ENCODE results near the gene UGT2A3.

Gene UGT2A3

GRCh38 chr4:68909385-68909784 lies 42.2 kb downstream of the UGT2A3 start:
- no peak for DNase-seq

DNA sequence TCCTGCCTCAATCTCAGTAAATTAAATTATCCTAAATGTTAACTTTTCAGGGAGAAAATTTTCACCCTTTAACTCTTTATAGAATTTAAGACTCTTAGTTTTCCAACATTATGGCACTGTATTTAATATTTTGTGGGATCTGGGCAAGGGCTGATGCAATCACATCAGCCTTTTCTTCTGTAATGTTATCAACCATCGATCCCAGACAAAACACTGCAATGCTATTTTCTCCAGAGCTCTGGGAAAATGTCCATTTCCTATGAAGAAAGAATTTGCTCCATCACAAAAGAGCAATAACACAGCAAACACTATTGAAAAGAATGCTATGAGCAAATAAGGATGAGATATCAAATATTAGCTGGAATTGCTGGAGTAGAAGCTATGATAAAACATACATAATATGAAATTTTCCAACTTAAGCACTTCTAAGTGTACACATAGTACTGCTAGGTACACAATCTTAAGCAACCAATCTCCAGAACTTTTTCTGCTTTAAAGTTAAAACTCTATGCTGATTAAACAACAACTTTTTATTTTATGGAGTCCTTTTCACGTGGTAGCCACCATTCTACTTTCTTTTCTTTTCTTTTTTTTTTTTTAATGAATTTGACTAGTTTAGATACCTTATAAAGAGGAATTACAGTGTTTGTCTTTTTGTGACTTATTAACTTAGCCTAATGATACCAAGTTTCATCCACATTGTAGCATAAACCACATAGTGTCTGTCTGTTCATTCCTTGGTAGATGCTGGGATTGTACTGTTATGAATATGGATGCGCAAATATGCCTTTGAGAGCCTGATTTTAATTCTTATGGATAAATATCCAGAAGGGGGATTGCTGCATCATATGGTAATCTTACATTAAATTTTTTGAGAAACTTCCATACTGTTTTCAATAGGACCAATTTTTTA lies 43.6 kb downstream of the UGT2A3 start:
- DNase-seq: no peak

GRCh38 chr4:68907245-68907644 lies 44.4 kb downstream of the UGT2A3 start:
- no peak for DNase-seq

DNA sequence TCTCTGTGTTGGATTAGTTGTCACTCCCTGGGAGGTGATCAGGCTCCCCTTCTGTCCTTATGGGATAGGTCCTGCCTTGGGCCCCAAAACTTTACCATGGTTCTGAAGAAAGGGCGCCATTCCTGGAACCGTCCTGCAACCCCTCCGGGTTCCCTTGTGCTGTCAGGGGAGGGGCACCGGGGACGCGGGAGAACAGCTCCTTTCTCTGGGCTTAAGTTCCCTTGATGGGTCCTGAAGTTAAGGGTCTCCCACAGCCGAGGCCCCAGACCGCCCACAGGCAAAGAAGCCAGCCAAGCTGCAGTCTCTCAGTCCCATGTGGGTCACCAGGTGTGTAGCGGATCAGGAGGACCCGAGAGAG lies 44.8 kb downstream of the UGT2A3 start:
- no peak for DNase-seq

DNA sequence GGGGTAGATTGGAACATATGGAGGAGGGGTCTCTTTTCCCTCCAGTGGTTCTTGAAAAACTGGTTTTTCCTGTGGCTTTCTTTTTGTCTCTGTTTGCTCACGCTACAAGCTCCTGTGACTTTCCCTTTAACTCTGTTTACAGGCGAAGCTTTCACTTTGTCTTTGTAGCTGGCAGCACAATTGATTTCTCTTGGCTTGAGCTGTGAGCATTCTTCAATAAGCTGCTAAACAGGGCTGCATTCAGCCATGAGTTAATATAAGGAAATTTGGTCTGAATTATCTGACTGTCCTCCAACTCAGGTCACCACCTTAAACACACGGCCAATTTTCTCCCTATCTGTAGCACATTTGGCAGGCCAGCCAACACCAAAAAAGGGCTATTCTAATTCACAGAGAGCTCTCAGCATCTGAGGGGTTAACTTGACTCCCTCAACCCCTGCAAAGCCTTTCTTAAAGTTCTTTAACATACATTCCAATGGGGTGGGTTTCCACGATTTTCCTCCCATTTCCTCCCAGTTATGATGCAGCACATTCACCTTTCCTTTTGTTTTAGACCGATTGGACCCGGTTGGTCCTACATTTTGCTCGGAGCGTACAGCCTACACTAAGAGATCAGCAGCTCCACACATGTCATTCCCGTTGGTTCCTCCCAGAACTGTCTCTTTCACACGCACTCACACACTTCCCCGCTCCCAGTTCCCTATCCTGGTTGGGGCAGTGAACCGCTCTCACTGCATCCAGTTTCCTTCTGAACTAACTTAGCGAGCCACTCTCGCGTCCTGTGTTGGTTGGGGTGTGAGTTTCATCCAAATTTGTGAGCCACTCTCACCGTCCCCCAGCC lies 45.4 kb downstream of the UGT2A3 start:
- no peak for DNase-seq

- no peak for DNase-seq
These were observed 46.0 kb downstream of the UGT2A3 start for GRCh38 chr4:68905598-68905938.

DNA sequence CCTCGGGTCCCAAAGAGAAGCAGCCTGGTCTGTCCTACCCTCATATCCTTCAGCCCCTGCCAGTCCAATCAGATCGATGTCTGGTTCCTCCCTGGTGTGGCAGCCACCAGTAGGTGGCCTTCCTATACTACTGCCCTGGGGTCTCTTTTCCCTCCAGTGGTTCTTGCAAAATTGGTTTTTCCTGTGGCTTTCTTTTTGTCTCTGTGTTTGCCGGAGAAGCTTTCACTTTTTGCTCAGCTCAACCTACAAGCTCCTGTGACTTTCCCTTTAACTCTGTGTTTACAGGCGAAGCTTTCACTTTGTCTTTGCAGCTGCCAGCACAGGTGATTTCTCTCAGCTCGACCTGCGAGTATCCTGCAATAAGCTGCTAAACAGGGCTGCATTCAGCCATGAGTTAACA lies 46.8 kb downstream of the UGT2A3 start:
- no peak for DNase-seq

- DNase-seq: no peak
These were observed 54.9 kb downstream of the UGT2A3 start for GRCh38 chr4:68896749-68897148.

GRCh38 chr4:68895561-68896198 lies 55.9 kb downstream of the UGT2A3 start:
- DNase-seq: no peak

DNA sequence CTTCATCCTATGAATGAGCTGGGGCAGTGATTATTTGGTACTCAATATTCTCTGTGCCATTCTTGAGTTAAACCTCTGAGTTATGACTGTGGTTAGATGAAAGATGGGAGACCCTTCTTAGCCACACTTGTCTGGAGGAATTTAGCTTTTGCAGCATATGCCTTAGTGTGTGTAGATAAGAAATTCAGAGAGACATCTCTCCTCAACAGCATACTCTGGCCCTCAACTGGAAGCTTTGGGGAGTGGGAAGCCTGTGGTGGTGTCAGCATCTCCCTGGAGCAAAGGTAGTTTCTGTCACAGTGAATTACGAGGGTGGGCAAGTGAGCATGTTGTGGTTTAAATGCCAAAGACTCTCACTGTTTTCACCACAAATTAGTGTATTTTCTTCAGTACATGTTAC lies 58.7 kb downstream of the UGT2A3 start:
- DNase-seq: no peak

- no peak for DNase-seq
These were observed 59.9 kb downstream of the UGT2A3 start for GRCh38 chr4:68891678-68892077.

- no peak for DNase-seq
These were observed 66.1 kb downstream of the UGT2A3 start for GRCh38 chr4:68885545-68885944.

- DNase-seq: no peak
These were observed 67.7 kb downstream of the UGT2A3 start for GRCh38 chr4:68883870-68884269.

All from activated CD4-positive, alpha-beta T cell treated with anti-CD3 and anti-CD28 coated beads, Interleukin-10, Interleukin-2, amounts not matched to agents 100 ng/mL and 50 ng/mL, durations not matched to agents 16 hours and 8 hours (primary cell).